Mesendoderm (in vitro differentiated cells): ENCODE measurements around the gene MAPK10.
A peak's percentile ranks its signal among the peaks of the same experiment; 100 is the strongest.

Source experiments
- DNase-seq: peaks from one replicate; pipeline ENCODE4 v3.0.0; 2013
- H2AK5ac ChIP-seq: 2 replicates; pipeline ENCODE4 v1.6.1; 2013; ENCODE audit warnings: low read length, inconsistent platforms
- H2BK120ac ChIP-seq: 2 replicates; pipeline ENCODE4 v1.6.1; 2013; ENCODE audit warnings: low read depth, mild to moderate bottlenecking, low read length, moderate library complexity, mixed read lengths
- H2BK15ac ChIP-seq: replicated peaks from 2 replicates; pipeline ENCODE4 v1.6.1; 2013; ENCODE audit warnings: low read depth, mild to moderate bottlenecking, moderate library complexity
- H2BK5ac ChIP-seq: 2 replicates; pipeline ENCODE4 v1.6.1; 2013; ENCODE audit warnings: low read length, inconsistent platforms
- H3K18ac ChIP-seq: 2 replicates; pipeline ENCODE4 v1.6.1; 2013; ENCODE audit warnings: mild to moderate bottlenecking, low read length, mixed read lengths
- H3K23ac ChIP-seq: one replicate; pipeline ENCODE4 v1.6.1; 2013; ENCODE audit warnings: low read length
- H3K27ac ChIP-seq: 2 replicates; pipeline ENCODE4 v1.5.1; 2013; ENCODE audit warnings: low read depth, mild to moderate bottlenecking, inconsistent platforms, low read length, moderate library complexity
- H3K27me3 ChIP-seq: 2 replicates; pipeline ENCODE4 v1.6.1; 2013; ENCODE audit warnings: low read length, control low read depth, mild to moderate bottlenecking, inconsistent platforms; ENCODE audit not compliant: insufficient read depth, poor library complexity
- H3K36me3 ChIP-seq: 2 replicates; pipeline ENCODE4 v1.6.1; 2013; ENCODE audit warnings: low read length, inconsistent platforms; ENCODE audit not compliant: control insufficient read depth, insufficient read depth
- H3K4ac ChIP-seq: one replicate; pipeline ENCODE4 v1.6.1; 2013; ENCODE audit warnings: low read depth, mild to moderate bottlenecking, low read length, moderate library complexity
- H3K4me1 ChIP-seq: 2 replicates; pipeline ENCODE4 v1.6.1; 2013; ENCODE audit warnings: low read depth, low read length, inconsistent platforms; ENCODE audit not compliant: control insufficient read depth
- H3K4me2 ChIP-seq: 2 replicates; pipeline ENCODE4 v1.6.1; 2013; ENCODE audit warnings: low read length
- H3K4me3 ChIP-seq: 2 replicates; pipeline ENCODE4 v1.5.1; 2013; ENCODE audit warnings: mild to moderate bottlenecking, low read length
- H3K56ac ChIP-seq: one replicate; pipeline ENCODE4 v1.6.1; 2013; ENCODE audit warnings: low read length
- H3K79me1 ChIP-seq: 2 replicates; pipeline ENCODE4 v1.6.1; 2013; ENCODE audit warnings: low read length, inconsistent platforms
- H3K79me2 ChIP-seq: 2 replicates; pipeline ENCODE4 v1.6.1; 2013; ENCODE audit warnings: mild to moderate bottlenecking, low read length; ENCODE audit not compliant: control insufficient read depth, insufficient read depth
- H3K9ac ChIP-seq: 2 replicates; pipeline ENCODE4 v1.6.1; 2013; ENCODE audit warnings: low read length, inconsistent platforms
- H4K5ac ChIP-seq: one replicate; pipeline ENCODE4 v1.6.1; 2013; ENCODE audit warnings: low read length
- H4K8ac ChIP-seq: one replicate; pipeline ENCODE4 v1.6.1; 2013; ENCODE audit warnings: low read depth, mild to moderate bottlenecking, control low read depth, low read length, moderate library complexity
- WGBS: extraction: QIAGEN DNeasy Blood & Tissue Kit; methylation state at CpG from one replicate; pipeline ENCODE4 v1.1.7; 2013; ENCODE audit warnings: low lambda C conversion rate, missing lambda C conversion rate; ENCODE audit not compliant: insufficient coverage; ENCODE audit errors: extremely low coverage; 5-methylcytosine and 5-hydroxymethylcytosine counted together

The MAPK10 gene

GRCh38 chr4:86243750-86244149 is 116.1 kb downstream of the MAPK10 start:
- Histone ChIP-seq H2BK120ac (no peak overlapping the region), H3K27me3 (no peaks in the 10 kb centered on the region), H3K18ac (no peak overlapping the region), H2BK15ac (no peak overlapping the region), H4K5ac (no peak overlapping the region), H3K79me2 (no peaks in the 10 kb centered on the region), H3K36me3 (no peaks in the 10 kb centered on the region), H3K79me1 (no peaks in the 10 kb centered on the region), H3K27ac (no peak overlapping the region), H3K4me1 (no peaks in the 10 kb centered on the region), H4K8ac (no peak overlapping the region), H3K4me2 (no peak overlapping the region), H3K9ac (no peak overlapping the region), H2BK5ac (no peak overlapping the region), H3K23ac (no peak overlapping the region), H3K56ac (no peak overlapping the region), H2AK5ac (no peak overlapping the region), H3K4me3 (no peak overlapping the region), H3K4ac (no peak overlapping the region)
- no CpG with 5 or more reads among the region's 3 CpGs for whole genome bisulfite sequencing
- DNase-seq, result no peak

DNA sequence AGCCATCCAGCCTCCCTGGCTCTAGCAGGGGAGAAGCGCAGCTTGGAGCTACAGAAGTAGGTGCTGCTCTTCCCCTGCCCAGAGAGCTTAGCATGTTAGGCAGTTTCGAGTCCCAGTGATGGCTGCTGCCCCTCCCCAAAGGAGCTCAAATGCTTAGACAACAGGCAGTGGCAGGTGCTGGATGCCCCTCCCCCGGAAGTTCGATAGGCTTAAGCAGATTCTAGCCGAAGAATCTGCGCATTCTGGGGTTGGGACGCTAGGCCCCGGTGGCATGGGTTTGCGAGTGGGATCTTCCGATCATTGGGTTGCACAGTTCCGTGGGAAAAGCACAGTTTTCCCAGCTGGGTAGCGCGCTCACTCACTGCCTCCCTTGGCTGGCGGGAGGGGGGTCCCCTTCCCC is 117.2 kb downstream of the MAPK10 start:
- Histone ChIP-seq H3K23ac (no peak overlapping the region), H3K27me3 (no peaks in the 10 kb centered on the region), H3K79me1 (no peaks in the 10 kb centered on the region), H4K5ac (no peak overlapping the region), H2AK5ac (no peak overlapping the region), H3K18ac (no peak overlapping the region), H3K4ac (no peak overlapping the region), H3K56ac (no peak overlapping the region), H3K27ac (no peak overlapping the region), H3K4me3 (no peak overlapping the region), H2BK5ac (no peak overlapping the region), H3K36me3 (no peaks in the 10 kb centered on the region), H3K4me2 (no peak overlapping the region), H2BK15ac (no peak overlapping the region), H3K9ac (no peak overlapping the region), H3K79me2 (no peaks in the 10 kb centered on the region), H2BK120ac (no peak overlapping the region), H4K8ac (no peak overlapping the region), H3K4me1 (no peaks in the 10 kb centered on the region)
- no peak for DNase-seq
- WGBS, result no CpG with 5 or more reads among the region's 14 CpGs

GRCh38 chr4:86235549-86235948 is 124.3 kb downstream of the MAPK10 start:
- no peak for DNase-seq
- Histone ChIP-seq H3K79me2 (no peaks in the 10 kb centered on the region), H3K56ac (no peak overlapping the region), H4K8ac (no peak overlapping the region), H3K4me1 (peaks cover 4% of the 10 kb centered on the region), H3K4ac (no peak overlapping the region), H3K4me2 (no peak overlapping the region), H2AK5ac (no peak overlapping the region), H3K27ac (no peak overlapping the region), H2BK15ac (peak overlapping the region; percentile 92), H3K36me3 (no peaks in the 10 kb centered on the region), H3K9ac (no peak overlapping the region), H3K27me3 (no peaks in the 10 kb centered on the region), H3K18ac (no peak overlapping the region), H3K4me3 (no peak overlapping the region), H3K79me1 (no peaks in the 10 kb centered on the region), H2BK120ac (no peak overlapping the region), H3K23ac (no peak overlapping the region), H4K5ac (no peak overlapping the region), H2BK5ac (no peak overlapping the region)
- no CpG with 5 or more reads among the region's 5 CpGs for WGBS

- DNase-seq, result peak; percentile 81
- no peak overlapping the region for H4K8ac ChIP-seq
- H3K27ac ChIP-seq, result peak overlapping the region; percentile 54
- no peak overlapping the region for H3K23ac ChIP-seq
- no peak overlapping the region for H3K4me3 ChIP-seq
- no peaks in the 10 kb centered on the region for H3K36me3 ChIP-seq
- no peak overlapping the region for H4K5ac ChIP-seq
- H2BK15ac ChIP-seq, result no peak overlapping the region
- H3K79me2 ChIP-seq, result no peaks in the 10 kb centered on the region
- no peak overlapping the region for H2BK5ac ChIP-seq
- H3K18ac ChIP-seq, result peak overlapping the region; percentile 80
- no peaks in the 10 kb centered on the region for H3K79me1 ChIP-seq
- no peak overlapping the region for H3K9ac ChIP-seq
- no peak overlapping the region for H2AK5ac ChIP-seq
- H3K4me2 ChIP-seq, result no peak overlapping the region
- peaks cover 4% of the 10 kb centered on the region for H3K4me1 ChIP-seq
- H3K56ac ChIP-seq, result peak overlapping the region; percentile 6
- H3K4ac ChIP-seq, result peak overlapping the region; percentile 16
- no CpG with 5 or more reads among the region's 1 CpG for WGBS
- no peaks in the 10 kb centered on the region for H3K27me3 ChIP-seq
- no peak overlapping the region for H2BK120ac ChIP-seq
Measured at GRCh38 chr4:86233681-86234080, 126.2 kb downstream of the MAPK10 start.

DNA sequence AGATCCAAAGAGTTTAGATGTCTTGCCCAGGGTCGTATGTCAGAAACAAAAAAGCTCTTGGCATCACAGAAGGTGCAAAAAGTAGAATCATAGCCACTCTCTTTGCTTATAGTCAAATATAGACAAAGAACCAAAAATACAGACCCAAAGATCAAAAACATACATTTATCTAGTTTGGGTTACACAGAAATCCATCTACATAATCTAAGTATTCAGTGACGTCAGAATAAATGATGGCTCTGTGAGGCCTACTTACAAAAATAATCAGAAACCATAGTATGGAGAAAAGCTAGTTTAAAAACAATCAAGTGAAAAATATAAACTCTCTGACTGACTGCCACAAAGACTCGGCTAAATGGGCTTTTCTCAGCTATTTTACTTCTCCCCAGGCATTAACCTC is 126.8 kb downstream of the MAPK10 start:
- Histone ChIP-seq H3K9ac (no peak overlapping the region), H3K18ac (peak overlapping the region; percentile 80), H2BK15ac (no peak overlapping the region), H3K56ac (peak overlapping the region; percentile 62), H3K23ac (no peak overlapping the region), H3K4me1 (peaks cover 4% of the 10 kb centered on the region), H4K5ac (no peak overlapping the region), H4K8ac (no peak overlapping the region), H3K27ac (peak overlapping the region; percentile 54), H3K4me3 (no peak overlapping the region), H3K4ac (peak overlapping the region; percentile 43), H3K27me3 (no peaks in the 10 kb centered on the region), H3K36me3 (no peaks in the 10 kb centered on the region), H2BK120ac (no peak overlapping the region), H2BK5ac (no peak overlapping the region), H2AK5ac (no peak overlapping the region), H3K79me2 (no peaks in the 10 kb centered on the region), H3K79me1 (no peaks in the 10 kb centered on the region), H3K4me2 (no peak overlapping the region)
- WGBS, result no CpG with 5 or more reads among the region's 3 CpGs
- DNase-seq, result no peak

GRCh38 chr4:86223472-86223871 is 136.4 kb downstream of the MAPK10 start:
- no peak overlapping the region for H3K9ac ChIP-seq
- peak overlapping the region; percentile 6 for H2AK5ac ChIP-seq
- no peaks in the 10 kb centered on the region for H3K4me1 ChIP-seq
- no peaks in the 10 kb centered on the region for H3K79me1 ChIP-seq
- DNase-seq, result peak; percentile 93
- no peak overlapping the region for H3K27ac ChIP-seq
- no peaks in the 10 kb centered on the region for H3K27me3 ChIP-seq
- no peak overlapping the region for H2BK120ac ChIP-seq
- no peak overlapping the region for H3K18ac ChIP-seq
- H4K5ac ChIP-seq, result no peak overlapping the region
- WGBS, result no CpG with 5 or more reads among the region's 3 CpGs
- H3K4me3 ChIP-seq, result no peak overlapping the region
- no peak overlapping the region for H2BK5ac ChIP-seq
- H4K8ac ChIP-seq, result no peak overlapping the region
- no peak overlapping the region for H3K4ac ChIP-seq
- no peak overlapping the region for H3K56ac ChIP-seq
- no peak overlapping the region for H3K4me2 ChIP-seq
- H3K23ac ChIP-seq, result no peak overlapping the region
- no peak overlapping the region for H2BK15ac ChIP-seq
- H3K36me3 ChIP-seq, result no peaks in the 10 kb centered on the region
- H3K79me2 ChIP-seq, result no peaks in the 10 kb centered on the region
